ENCODE measurements around the gene MYH11.
"Not testable (repeated sequence)": the region's sequence is repeated elsewhere in the genome, so short reads cannot be mapped to it uniquely, and the experiment has no call there.

The MYH11 gene

GRCh38 chr16:15810411-15810810, 46.4 kb downstream of the MYH11 start:
- DNase-seq (ENCODE audit: low read depth in 2 of 2), result no peak

- DNase-seq (ENCODE audit: low read depth in 2 of 2), result not testable (repeated sequence)
Observed at GRCh38 chr16:15809297-15809696, 47.5 kb downstream of the MYH11 start.

GRCh38 chr16:15808071-15808470, 48.8 kb downstream of the MYH11 start:
- DNase-seq (ENCODE audit: low read depth in 2 of 2), result no peak

DNA sequence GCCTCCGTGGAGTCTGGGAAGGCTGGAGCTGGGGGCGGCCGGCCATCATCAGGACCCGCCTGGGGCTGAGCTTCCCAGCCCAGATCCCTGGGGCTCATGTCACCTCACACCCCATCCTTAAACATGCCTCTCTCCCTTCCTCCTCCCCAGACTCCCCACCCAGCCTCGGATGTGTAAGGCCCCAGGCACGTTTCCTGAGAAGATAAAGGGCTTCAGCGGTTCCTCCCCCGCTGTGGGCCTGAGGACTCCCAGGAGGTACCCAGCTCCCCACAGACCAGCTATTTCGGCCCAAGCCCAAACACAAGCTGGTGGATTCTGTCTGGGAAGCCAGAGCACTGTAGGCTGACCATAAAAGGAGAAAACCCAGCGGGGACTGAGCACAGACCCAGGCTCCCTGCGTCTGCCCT, 49.2 kb downstream of the MYH11 start:
- no peak for DNase-seq (ENCODE audit: low read depth in 2 of 2)

DNA sequence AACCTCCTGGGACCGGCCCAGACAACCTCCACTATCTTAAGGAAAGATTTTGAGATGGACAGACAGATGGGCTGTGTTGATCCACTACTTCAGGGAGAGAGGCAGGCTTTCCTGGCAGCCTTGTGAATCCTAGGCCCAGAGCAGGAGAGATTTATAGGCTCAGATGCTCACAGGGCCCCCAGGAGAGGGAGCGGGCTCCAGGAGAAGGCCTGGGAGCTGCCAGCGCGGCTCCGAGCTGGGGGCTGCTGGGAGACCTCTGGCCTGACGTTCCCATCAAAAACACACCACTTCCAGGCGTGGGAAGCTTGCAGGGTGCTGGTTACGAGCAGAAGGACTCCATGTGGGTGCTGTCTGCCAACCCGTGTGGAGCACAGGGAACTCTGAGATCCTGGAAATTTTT, 53.2 kb downstream of the MYH11 start:
- DNase-seq (ENCODE audit: low read depth in 2 of 2), result no peak

GRCh38 chr16:15799851-15800495, 56.9 kb downstream of the MYH11 start:
- no peak for DNase-seq (ENCODE audit: low read depth in 2 of 2)

DNA sequence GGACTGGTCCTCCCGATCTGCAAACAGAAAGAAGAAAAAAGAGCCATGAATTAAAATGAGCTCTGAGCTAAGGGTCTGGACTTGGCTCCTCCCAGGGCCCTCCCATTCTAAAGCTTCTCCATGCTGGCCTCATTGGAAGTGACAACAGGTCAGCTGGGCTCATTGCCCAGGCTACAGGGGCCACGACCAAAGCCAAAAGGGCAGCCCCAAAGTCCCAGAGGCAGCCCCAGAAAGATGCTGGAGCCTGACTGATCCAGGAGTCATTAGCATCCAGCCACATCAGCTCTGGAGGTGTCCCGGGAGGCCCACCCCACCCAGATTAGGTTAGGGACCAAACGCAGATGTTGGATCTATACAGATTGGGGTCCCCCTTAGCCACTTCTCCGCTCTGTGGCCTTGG, 58.2 kb downstream of the MYH11 start:
- DNase-seq (ENCODE audit: low read depth in 2 of 2), result no peak

- DNase-seq (ENCODE audit: low read depth in 2 of 2), result no peak
Observed at GRCh38 chr16:15796885-15797284, 59.9 kb downstream of the MYH11 start.

DNA sequence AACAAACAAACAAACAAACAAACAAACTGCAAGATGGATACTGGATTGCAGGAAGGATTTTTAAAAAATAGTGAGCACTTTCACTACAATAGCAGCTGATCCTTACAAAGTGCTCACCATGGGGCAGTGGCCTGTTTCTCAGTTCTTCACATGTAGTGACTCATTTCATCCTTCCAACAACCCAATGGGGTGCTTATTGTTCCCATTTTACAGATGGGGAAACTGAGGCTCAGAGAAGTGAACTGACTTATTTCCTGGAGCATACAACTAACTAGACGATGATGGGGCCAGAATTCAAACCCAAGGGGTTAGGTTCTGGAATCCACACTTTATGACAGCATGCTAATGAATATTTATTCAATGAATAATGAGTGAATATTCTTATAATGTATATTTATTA, 61.2 kb downstream of the MYH11 start:
- DNase-seq (ENCODE audit: low read depth in 2 of 2), result no peak

- DNase-seq (ENCODE audit: low read depth in 2 of 2), result no peak
Observed at GRCh38 chr16:15792563-15792971, 64.3 kb downstream of the MYH11 start.

DNA sequence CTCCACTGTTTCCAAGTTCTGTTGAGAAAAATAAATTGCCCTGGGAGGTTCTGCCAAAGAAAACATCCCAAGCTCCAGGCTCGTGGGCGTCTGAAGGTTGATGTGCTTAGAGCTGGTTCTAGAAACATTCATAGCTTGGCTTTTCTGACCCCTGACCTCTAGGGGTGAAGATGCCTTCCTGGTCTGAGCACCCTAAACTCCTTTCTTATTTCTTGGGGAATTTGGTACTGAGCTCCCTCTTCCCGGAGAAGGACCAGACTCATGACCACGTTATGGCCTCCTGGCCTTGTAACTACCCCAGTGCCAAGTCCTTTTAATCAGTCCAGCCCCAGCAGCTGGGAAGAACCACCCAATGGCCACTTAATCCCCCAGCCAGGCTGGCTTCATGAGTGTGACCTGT, 66.4 kb downstream of the MYH11 start:
- no peak for DNase-seq (ENCODE audit: low read depth in 2 of 2)

GRCh38 chr16:15789816-15790215, 67.0 kb downstream of the MYH11 start:
- not testable (repeated sequence) for DNase-seq (ENCODE audit: low read depth in 2 of 2)

- no peak for DNase-seq (ENCODE audit: low read depth in 2 of 2)
Observed at GRCh38 chr16:15788846-15789239, 68.0 kb downstream of the MYH11 start.

GRCh38 chr16:15786501-15786900, 70.3 kb downstream of the MYH11 start:
- DNase-seq (ENCODE audit: low read depth in 2 of 2), result no peak

GRCh38 chr16:15785386-15786059, 71.3 kb downstream of the MYH11 start:
- DNase-seq (ENCODE audit: low read depth in 2 of 2), result no peak

- no peak for DNase-seq (ENCODE audit: low read depth in 2 of 2)
Observed at GRCh38 chr16:15783985-15784384, 72.8 kb downstream of the MYH11 start.

DNA sequence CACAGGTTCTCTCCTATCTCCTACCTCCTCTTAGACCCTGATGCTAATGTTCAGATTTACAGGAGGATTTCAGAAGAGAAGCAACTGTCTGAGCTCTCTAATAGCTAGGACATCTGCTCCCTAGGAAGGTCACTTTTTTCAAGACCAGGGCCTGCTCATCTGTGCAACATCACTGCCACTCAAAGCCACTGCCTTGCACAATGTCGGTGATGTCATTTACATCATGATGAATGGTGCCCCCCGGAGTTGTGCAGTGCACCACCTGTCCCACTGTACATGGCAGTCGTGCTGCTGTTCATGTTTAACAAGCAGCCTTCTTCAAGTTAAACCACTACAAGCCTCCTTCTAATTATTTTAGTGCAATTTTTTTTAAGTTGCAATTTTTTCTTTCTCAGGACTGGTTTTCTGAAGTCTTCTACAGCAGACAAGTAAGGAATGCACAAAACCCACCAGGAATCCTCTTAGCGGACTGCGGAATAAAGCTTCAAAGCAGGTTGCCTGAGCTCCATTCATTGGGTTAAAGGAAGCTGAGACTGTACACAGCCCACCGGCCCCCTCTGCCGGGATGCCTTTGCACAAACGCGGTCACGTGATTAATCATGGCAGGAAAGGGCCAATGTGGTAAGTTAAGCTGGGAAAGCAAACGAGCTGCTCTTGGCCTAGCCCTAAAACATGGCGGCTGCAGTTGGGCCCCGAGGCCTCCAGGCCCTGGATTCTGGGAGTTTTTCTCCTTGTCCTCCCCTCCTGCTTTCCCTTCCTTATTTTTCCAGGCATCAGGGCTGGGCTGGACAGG, 74.1 kb downstream of the MYH11 start:
- no peak for DNase-seq (ENCODE audit: low read depth in 2 of 2)

DNA sequence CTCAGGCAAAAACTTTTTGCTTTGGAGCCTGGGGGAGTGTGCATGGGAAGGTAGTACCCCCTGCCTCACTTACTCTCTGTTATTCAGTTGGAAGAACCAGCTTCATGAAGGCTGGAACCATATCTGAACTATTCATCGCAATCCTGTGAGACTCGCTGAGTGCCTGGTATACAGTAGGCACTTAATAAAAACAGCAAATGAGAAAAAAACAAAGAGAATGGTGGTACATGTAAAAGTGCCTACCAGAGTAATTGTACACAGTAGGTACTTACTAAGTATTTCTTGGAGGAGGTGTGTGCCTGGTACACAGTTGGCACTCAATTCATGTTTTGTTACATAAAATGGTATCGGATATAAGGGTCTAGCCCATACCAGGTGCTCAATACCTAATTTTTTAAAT, 75.2 kb downstream of the MYH11 start:
- DNase-seq (ENCODE audit: low read depth in 2 of 2), result no peak

DNA sequence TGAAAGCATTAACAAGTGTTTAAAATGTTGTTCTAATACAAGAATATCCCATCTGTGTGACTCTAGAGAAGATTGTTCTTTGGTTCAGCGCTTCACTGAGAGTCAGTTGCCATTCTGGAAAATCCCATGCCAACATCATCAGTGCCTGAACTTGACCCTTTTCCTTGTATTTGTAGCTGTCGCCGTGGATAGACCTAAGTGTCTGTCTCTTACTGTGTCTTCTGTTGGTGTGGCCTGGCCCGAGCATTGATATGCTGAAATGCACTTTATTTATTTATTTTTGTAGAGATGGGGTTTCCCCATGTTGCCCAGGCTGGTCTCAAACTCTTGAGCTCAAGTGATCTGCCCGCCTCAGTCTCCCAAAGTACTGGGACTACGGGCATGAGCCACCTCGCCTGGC, 76.0 kb downstream of the MYH11 start:
- DNase-seq (ENCODE audit: low read depth in 2 of 2), result no peak

- DNase-seq (ENCODE audit: low read depth in 2 of 2), result no peak
Observed at GRCh38 chr16:15779664-15780351, 77.0 kb downstream of the MYH11 start.

DNA sequence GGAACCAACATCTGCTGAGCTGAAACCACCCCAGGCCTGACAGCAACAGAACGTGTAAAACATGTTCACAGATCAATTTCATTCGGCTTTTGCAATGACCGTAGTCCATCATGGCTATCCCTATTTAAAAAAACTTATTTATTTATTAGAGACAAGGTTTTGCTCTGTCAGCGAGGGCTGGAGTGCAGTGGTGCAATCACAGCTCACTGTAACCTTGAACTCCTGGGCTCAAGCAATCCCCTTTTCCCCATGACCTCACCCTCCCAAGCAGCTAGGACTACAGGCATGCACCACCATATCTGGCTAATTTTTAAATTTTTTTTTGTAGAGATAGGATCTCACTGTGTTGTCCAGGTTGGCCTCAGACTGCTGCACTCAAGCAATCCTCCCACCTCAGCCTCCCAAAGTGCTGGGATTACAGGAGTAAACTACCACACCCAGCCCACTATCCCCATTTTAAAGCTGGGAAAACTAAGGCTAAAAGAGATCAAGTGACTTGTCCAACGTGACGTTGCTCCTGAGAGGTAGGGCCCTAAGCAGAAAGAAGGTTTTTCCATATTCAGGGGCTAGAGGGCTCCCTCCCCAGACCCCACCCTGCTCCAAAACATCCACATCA, 77.7 kb downstream of the MYH11 start:
- no peak for DNase-seq (ENCODE audit: low read depth in 2 of 2)

GRCh38 chr16:15778204-15778743, 78.6 kb downstream of the MYH11 start:
- DNase-seq (ENCODE audit: low read depth in 2 of 2), result no peak

Measured in stimulated activated CD4-positive, alpha-beta T cell treated with anti-CD3 and anti-CD28 coated beads, Interleukin-1b, Interleukin-23, amount 100 ng/mL, for 1 hour (primary cell).